Stimulated activated CD8-positive, alpha-beta memory T cell treated with anti-CD3 and anti-CD28 coated beads, Interleukin-7, amount 100 ng/mL, for 1 hour (primary cell): Measurements from ENCODE around the gene TTC28.
"Not testable (repeated sequence)": the region's sequence is repeated elsewhere in the genome, so short reads cannot be mapped to it uniquely, and the experiment has no call there.

Source experiments
- DNase-seq, 2 donors: peaks; one replicate each; pipeline ENCODE4 v3.0.0-alpha.2; 2020; ENCODE audit warnings: low read depth in 2 of 2

TTC28 gene

DNA sequence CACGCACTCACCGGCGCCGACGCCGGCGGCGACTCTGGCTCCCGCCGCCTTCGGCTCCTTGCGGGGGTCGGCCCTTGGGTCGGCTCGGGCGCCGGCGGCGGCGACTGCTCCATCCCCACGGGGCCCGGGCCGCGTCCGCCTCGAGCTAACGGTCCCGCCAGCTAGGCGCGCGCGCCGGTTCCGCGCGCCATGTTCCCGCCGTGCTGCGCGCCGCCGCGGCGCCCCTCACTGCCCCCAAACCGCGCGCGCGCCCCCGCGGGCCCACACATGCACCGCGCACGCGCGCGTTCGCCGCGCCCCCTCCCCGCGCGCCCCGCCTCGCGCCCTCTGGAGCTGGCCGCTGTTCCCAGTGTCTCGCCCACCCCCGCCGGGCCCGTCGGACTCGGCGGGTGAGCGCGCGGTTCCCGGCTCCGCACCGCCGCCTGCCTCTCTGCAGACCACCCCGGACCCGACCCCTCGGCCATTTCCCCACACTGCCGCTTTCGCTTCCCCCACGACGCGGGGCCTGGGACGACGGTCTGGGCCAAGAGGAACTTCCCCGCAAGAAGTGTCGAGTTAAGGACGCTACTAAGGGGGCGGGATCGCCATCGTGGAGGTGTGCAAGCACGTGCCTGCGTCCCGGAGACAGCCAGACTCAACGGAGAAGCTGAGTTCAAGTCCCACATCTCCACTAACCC is at the start of gene TTC28:
TSS of gene TTC28 (minus strand) at position 230 of the 677 bp plus-strand sequence. CDS start at position 113, 117 bp downstream.
- not testable (repeated sequence) for DNase-seq

DNA sequence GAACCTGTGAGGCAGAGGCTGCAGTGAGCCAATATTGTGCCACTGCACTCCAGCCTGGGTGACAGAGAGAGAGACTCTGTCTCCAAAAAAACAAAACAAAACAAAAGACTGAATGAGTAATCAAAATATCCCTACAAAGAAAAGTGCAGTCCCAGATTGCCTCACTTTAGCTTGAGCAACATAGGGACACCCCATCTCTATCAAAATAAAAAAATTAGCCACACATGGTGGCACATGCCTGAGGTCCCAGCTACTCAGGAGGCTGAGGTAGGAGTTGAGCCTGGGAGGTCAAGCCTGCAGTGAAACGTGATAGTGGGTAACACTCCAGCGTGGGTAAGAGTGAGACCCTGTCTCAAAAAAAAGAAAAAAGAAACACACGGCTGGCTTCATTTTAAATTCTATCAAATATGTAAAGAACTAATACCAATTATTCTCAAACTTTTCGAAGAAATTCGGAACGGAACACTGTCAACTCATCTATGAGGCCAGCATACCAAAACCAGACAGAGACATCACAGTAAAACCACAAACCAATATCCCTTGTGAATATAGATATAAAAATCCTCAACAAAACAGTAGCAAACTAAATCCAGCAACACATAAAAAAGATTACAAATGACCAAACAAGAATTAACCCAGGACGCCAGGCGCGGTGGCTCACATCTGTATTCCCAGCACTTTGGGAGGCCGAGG is 49.1 kb upstream of the TTC28 start:
- no peak for DNase-seq

DNA sequence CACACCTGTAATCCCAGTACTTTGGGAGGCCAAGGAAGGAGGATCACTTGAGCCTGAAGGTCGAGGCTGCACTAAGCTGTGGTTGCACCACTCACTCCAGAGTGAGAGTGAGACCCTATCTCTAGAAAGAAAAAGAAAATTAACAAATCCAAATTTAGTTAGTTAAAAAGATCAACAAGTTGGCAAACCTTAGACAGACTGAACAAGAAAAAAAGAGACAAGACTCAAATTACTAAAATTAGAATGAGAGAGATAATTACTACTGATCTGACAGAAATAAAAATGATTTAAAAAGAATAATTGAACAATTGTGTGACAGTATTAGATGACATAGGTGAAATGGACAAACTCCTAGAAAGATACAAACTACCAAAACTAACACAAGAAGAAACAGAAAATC is 48.4 kb upstream of the TTC28 start:
- no peak for DNase-seq

DNA sequence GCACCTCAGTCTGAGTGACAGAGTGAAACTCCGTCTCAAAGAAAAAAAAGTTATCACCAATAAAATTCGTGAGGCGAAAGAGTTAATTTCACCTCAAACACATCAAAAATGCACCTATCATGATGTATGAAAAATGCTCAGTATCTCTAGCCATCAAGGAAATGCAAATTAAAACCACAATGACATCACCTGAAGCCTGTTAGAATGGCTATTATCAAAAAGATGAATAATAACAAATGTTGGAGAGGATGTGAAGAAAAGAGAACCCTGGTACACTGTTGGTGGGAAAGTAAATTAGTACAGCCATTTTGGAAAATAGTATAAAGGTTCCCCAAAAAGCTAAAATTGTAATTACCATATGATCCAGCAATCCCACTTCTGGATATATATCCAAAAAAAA is 38.4 kb upstream of the TTC28 start:
- DNase-seq, result no peak

DNA sequence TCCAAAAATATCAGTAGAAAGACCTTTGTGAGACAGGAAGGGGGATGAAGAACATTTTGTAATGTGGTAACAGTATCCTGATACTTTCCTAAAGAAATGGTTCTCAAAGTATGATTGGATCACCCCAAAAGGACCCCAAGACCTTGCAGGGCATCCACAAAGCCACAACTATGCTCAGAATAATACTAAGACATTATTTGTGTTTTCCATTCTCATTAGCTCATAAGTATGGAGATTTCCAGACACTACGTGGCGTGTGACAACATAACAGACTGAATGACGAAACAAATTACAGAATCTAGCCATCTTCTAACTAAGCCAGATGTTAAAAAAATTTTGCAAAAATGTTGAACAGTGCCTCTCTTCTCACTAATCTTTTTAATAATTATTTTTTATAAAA is 37.0 kb upstream of the TTC28 start:
- no peak for DNase-seq

DNA sequence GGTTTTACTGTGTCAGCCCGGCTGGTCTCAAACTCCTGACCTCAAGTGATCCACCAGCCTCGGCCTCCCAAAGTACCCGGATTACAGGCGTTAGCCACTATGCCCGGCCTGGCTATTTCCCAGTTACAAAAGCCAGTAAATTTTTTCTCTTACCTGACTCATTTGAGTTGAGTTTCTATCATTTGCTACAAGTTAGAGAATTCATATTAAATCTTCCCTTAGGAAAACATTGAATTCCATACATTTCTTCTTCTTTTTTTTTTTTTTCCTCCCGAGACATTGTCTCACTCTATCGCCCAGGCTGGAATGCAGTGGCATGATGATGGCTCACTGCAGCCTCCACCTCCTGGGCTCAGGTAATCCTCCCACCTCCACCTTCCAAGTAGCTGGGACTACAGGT is 36.0 kb upstream of the TTC28 start:
- no peak for DNase-seq

DNA sequence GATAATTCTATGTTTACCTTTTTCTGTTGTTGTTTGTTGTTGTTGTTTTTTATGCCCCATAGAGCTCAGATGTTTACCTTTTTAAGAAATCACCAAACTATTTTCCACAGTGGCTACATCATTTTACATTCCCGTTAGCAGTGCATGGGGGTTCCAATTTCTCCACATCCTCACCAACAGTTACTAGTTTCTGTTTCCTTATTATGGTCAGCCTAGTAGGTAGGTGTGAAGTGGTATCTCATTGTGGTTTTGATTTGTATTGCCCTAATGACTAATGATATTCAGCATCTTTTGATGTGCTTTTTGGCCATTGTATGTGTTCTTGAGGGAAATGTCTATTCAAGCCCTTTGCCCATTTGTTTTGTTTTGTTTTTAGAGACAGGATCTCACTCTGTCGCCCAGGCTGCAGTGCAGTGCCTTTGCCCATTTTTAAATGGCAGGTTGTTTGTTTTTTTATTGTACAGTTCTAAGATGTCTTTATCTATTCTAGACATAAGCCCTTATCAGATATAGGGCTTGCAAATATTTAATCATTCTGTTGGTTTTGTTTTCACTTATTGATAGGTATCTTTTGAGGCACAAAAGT is 34.5 kb upstream of the TTC28 start:
- no peak for DNase-seq

DNA sequence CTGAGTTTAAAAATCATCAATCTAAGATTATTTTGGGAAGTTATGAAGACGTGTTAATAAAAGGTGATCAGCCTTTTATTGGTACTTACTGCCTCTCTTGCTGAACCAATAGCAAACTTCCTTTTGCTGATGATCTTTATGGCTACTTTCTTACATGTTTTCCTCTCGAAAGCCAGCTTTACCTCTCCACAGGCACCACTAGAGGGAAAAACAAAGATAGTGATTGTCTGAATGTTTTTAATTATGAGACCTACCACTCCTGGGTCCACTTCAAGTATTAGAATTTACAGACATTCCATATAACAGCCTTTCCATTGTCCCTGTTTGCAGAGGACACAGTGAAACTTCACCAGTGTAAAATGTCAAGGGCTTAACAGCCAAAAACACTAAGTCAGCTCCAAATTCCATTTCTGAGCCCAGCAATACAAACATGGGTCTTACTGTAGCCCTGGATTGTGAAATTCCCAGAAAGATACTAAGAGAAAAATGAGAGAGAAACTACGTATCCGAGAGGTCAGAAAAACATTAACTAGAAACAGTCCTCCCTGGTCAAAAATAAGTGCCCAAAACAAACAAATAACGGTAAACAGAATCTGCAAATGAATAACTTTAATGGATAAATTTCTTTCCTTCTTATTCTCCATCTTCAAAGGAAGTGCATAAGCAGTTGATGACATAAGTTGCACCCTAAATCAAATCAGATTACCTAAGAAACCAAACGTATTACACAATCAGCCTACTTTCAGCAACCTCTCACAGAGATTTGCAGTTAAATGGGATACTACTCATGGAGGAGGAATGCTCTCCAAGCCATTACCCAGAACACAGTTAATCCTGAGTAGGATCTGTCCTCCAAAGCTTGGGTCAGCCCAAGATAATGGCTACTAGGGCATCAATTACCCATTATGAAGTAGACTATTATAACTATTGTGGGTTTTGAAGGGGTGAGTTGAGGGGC is 32.5 kb upstream of the TTC28 start:
- no peak for DNase-seq

DNA sequence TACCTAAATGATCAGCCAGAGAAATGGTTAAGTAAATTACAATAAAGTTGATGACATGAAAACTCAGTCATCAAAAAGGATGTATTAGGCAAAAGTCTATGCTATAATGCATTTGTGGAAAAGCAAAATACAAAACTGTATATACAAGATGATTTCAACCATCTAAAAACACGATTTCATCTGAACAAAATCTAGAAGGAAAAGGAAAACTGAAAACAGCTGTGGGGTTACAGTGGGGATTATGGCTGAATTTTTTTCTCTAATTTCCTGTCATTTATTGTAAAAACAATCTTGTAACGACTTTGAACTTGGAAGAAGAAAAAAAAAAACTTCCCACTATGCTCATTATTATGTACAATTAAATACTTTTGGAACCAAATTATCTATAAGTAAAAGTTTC is 31.7 kb upstream of the TTC28 start:
- no peak for DNase-seq

DNA sequence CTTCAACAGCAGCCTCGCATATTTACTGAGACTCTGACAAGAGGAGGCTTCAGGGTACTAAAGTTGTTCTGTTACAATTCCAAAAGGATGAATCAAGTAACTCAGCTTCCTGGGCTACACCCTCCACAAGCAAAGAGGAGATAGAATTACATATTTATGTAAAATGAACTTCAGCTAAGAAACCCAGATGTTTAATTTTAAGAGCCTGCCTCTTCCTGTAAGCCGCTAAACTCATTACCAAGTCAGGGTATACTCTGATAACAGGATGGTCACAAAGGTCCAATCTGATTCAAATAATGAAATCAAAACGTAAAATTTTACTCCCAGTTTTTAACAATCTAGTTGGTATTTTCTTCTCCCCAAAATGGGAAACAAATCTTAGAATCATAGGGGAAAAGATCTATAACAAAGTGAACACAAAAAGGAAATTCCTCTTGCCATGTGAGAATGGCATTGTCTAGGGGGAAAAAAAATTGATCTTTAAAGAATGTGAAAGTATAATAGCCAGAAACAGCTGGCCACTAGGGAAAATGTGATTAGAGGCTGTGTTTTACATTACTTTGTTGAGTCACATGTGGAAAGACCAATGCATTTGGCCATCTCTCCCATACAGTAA is 31.0 kb upstream of the TTC28 start:
- no peak for DNase-seq

DNA sequence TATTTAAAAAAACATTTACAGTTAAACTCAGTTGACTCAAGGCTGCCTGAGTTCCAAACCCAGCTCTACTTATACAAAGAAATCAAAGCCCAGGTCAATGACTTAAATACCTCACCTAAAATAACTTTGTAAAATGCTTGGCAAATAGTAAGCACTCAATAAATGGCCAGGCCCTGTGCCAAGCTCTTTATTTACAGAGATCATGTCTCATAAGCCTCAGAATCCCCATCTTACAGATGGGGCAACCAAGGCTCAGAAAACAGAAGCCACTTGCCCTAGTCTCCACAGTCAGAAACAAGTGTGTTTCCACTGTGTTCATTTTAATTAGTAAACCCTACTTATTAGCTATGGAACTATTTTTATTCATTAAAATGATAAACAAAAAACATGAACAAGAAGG is 30.5 kb upstream of the TTC28 start:
- DNase-seq, result no peak

DNA sequence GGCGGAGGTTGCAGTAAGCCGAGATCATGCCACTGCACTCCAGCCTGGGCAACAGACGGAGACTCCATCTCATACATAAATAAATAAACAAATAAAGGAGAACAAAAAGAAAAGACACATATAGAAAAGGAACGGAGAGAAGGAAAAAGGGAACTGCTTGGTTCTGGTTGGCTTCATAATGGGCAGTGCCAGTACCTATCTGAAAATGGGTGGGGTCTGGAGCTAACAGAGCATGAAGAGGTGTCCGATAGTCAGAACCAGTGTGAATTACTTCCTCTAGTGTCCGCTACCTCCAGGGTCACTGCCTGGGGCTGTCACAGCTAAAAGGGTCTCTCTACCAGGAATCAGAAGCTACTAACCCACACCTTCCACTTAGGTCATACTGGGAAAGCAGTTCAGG is 27.2 kb upstream of the TTC28 start:
- no peak for DNase-seq

DNA sequence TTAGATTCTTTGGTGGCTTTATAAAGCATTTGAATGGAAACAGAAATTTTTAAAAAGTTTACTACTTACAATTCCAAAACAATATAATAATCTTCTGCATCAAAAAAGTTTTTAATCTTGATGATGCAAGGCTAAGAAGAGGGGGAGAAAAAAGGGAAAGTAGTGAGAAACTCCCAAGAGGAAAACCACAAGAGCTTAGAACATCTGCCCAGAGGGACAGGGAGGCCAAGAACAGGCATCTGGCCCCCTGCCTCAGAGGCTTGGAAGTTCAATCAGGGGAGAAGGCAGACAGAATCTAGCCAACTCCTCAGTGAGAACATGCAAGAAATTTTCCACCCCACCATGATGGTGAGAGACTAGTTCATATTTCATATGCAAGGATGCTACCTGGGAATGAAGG is 23.8 kb upstream of the TTC28 start:
- no peak for DNase-seq

DNA sequence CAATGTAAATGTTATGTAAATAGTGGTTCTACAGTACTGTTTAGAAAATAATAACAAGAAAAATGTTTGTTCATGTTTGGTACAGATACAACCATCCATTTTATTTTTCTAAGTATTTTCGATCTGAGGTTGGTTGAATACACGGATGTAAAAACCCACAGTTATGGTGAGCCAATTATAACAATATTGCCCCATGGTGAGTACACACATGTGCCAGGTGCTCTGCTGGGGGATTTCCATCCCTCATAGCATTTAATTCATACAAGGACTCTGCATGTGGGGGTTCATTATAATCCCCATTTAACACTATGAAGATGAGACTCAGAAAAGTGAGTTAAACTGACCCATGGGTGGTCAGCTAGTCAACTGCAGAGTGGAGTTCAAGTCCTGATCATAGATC is 23.3 kb upstream of the TTC28 start:
- no peak for DNase-seq

DNA sequence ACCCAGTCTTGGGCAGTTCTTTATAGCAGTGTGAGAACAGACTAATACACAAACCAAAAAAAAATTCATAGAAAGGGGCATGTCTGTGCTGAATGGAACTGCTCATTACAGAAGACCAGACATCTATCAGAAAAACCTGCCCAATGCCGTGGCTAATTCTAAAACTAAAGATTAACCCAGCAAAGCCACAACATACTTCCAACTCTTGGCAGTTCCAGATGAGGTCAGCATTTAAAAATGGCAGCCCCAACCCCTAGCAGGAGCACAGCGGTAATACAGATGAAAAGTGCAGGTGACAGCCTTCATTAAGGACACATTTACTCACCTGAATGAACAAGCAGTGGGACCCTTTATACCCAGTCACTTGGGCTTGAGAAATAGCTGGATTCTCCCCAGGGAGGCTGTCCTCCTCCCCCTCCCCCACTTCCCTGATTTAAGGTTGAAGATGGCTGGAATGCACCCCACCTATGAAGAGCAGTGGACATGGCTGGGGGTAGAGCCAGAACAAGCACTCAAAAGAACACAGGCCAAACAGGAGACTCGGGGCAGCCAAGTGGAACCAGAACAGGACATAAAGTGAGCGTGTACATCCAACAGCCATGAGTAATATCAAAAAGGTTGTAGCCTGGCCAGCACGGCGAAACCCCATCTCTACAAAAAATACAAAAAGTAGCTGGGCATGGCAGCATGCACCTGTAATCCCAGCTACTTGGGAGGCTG is 13.6 kb upstream of the TTC28 start:
- DNase-seq, result not testable (repeated sequence)

DNA sequence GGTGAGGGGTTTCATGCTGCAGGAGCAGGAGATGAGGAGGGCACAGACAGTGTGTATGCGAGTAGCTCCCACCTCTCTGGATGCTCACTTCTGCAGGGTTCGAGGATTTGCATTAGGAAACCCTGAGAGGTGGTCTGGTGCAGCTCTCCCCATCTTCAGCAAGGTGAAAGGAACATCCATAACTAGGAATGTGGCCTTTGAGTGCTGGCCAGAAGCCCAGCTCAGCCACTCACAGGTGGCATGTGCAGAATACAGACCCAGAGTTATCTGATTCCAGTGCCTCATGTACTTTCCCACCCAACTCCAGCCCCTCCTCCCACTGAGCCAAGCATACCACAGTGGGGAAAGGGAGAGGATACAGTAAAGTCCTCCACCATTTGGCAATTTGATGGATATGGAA is 10.2 kb upstream of the TTC28 start:
- not testable (repeated sequence) for DNase-seq

DNA sequence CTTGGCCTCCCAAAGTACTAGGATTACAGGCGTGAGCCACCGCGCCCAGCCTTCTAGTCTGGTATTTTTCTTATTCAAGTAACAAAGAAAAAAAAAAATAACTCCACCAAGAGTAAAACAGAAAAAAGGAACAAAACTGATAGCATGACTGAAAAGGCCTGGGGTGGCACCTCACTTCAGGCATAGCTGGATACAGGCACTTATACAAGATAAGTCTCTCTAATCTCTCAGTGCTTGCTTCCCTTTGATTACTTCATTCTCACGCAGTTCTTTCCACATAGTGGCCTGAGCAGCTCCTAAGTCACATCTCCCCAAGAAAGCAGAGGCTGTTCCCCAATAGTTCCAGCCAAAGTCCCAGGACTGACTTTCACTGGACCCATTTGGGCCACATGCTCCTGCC is 3.3 kb upstream of the TTC28 start:
- not testable (repeated sequence) for DNase-seq

DNA sequence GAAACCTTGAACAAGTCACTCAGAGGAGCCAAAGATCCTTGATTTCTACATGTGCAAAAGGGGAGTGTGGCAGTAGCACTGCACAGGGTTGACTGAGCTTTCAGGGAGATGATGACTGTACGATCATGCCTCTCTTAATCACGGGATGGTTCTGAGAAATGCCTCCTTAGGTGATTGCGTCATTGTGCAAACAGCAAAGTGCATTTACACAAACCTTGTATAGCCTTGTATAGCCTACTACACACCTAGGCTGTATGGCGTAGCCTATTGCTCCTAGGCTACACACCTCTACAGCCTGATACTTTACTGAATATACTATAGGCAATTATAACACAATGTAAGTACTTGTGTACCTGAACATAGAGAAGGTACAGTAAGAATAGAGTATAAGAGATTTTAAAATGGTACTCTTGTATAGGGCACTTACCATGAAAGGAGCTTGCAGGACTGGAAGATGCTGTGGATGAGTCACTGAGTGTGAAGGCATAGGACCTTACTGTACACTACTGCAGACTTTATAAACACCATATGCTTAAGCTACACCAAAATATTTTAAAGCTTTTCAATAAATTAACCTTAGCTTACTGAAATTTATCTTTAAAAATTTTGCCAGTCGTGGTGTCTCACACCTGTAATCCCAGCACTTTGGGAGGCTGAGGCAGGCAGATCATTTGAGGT is 1.3 kb upstream of the TTC28 start:
- DNase-seq, result not testable (repeated sequence)

DNA sequence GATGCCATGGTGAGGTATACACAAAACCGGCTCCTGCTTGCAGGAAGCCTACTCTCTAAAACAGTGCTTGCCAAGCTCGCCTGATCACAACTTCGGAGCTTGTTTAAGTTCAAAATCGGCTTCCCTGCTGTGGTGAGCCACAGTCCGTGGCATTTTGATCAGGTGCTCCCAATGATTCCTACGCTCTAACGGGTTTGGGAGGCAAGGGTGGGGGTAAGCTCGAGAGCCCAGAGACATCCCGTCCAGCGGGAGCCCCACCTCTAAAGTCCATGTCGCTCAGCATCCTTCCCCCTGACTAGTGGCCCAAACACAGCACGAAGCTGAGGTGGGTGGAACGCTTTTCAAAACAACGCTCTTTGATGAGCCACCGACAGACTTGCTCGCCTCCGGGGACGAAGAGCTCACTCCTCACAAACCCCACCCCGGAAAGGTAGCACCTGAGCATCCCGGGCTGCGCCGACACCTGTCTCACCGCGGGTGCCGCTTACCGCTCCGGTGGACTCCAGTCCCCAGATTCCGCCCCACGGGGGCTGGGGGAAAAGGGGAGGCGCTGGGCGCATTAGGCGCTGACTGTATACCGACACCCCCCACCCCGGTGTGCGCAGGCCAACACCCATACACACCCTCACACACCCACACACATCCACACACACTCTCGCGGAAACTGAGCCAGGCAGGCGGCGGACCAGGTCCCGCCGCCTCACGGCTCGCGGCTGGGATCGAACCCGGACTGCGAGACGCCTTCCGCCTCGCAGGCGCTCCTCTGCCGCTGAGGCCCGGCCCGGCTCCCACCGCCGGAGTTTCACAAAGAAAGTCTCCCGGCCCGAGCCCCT is 646 bp downstream of the TTC28 start:
- not testable (repeated sequence) for DNase-seq
